Spinal cord (tissue), 10 donors: ENCODE results near the gene RAD51B. TPM values are rescaled to one million over a fixed set of nuclear protein-coding genes. Genes with fewer than 3 reads are reported as not detected.

Source experiments
- DNase-seq, 6 donors: peaks; one replicate each; pipeline versions ENCODE4 v3.0.0 to v3.0.0-alpha.2; 2013 to 2015; ENCODE audit warnings: low spot score in 6 of 6, low read depth in 4 of 6
- H3K27ac ChIP-seq: one replicate; pipeline ENCODE4 v1.5.1; 2013; ENCODE audit warnings: low read depth, low read length, control low read depth
- H3K27me3 ChIP-seq: one replicate; pipeline ENCODE4 v1.6.1; 2013; ENCODE audit warnings: low read length; ENCODE audit not compliant: control insufficient read depth, insufficient read depth
- H3K36me3 ChIP-seq: one replicate; pipeline ENCODE4 v1.6.1; 2013; ENCODE audit warnings: low read length; ENCODE audit not compliant: control insufficient read depth, insufficient read depth
- H3K4me1 ChIP-seq: one replicate; pipeline ENCODE4 v1.6.1; 2013; ENCODE audit warnings: low read length; ENCODE audit not compliant: control insufficient read depth, insufficient read depth
- H3K4me3 ChIP-seq: one replicate; pipeline ENCODE4 v1.5.1; 2013; ENCODE audit warnings: low read depth, low read length, control low read depth
- H3K9me3 ChIP-seq: one replicate; pipeline ENCODE4 v1.6.1; 2013; ENCODE audit warnings: low read length; ENCODE audit not compliant: control insufficient read depth, insufficient read depth
- WGBS: methylation state at CpG from one replicate; pipeline ENCODE4 v1.1.5; 2013; ENCODE audit warnings: missing lambda C conversion rate; ENCODE audit not compliant: insufficient coverage; 5-methylcytosine and 5-hydroxymethylcytosine counted together
- polyA plus RNA-seq, 2 donors: library from polyadenylated mRNA; unstranded; fragments of 120-200 nt; gene quantifications; one replicate each; pipeline ENCODE4 v1.2.1, GENCODE V29; 2013; ENCODE audit not compliant: insufficient read length in 2 of 2
- total RNA-seq, 2 donors: library from RNA; depleted of rRNA in 1 of 2; stranded (reverse); fragments of 120-200 nt in 1 of 2; fragments of >200 nt in 1 of 2; gene quantifications; one replicate each; pipeline versions ENCODE4 v1.2.3 to v1.2.4, GENCODE V29; 2013 to 2014
- donor health status: healthy.

The RAD51B gene
- total and polyA plus RNA-seq, 4 donors, result 5.7 to 28.9 (median 14.4) TPM

DNA sequence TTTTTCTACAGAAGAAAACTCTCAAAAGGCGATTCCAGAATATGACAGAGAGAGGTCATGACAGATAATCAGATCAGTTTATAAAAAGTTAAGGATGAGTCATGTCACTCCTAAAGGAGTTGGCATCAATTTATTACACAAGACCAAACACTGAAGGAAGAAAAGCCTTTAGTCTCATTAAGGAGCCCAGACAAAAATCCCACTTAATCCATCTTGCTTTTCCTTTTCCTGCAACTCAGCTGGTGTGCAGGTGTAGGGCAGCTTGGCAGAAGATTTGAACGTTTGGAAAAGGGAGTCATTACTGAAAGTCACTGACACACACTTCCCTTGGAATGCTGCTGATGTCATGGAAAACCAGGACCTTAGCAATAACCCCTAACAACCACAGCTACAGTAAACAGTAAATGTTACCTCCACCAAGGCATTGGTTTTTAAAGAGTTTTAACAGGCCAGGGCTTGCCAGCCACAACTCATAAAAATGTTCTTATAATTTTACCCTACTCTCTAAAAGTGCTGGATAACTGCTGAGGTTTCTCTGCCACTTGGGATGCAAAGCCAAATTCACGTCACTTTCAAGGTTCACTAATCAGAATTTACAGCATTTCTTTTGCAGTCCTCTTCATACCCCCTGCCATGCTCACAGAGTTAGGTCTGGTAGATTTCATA, 320.6 kb downstream of the RAD51B start:
- Histone ChIP-seq H3K36me3 (no peaks in the 10 kb centered on the region), H3K4me3 (no peak overlapping the region), H3K27ac (peak overlapping the region; percentile 70), H3K4me1 (peaks cover 17% of the 10 kb centered on the region), H3K9me3 (no peaks in the 10 kb centered on the region), H3K27me3 (no peaks in the 10 kb centered on the region)
- WGBS, result no CpG with 5 or more reads among the region's 3 CpGs
- peak in 3 of 6 donors; percentile 29 to 71 (median 46) for DNase-seq

DNA sequence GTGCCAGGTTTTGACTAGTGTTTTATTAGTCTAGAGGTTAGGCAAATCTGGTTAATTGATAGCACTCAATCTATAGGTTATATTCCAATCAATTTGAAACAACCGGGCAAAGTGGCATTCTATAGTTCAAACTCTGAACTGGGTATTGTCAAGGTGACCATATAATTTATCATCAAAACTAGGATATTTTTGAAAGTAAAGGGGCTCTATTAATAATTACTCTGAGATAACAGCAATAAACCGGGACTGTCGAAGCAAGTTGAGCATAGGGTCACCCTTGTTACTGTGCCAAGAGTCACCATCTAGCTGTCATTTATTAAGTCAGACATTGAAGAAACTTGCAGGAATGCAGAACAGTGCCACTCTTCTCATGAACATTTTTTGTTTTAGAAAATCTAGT, 321.2 kb downstream of the RAD51B start:
- Histone ChIP-seq H3K4me3 (no peak overlapping the region), H3K27me3 (no peaks in the 10 kb centered on the region), H3K27ac (peak overlapping the region; percentile 70), H3K36me3 (no peaks in the 10 kb centered on the region), H3K4me1 (peaks cover 17% of the 10 kb centered on the region), H3K9me3 (no peaks in the 10 kb centered on the region)
- no peak for DNase-seq
- WGBS, result 55% methylated on average over 2 of the region's 3 CpGs

DNA sequence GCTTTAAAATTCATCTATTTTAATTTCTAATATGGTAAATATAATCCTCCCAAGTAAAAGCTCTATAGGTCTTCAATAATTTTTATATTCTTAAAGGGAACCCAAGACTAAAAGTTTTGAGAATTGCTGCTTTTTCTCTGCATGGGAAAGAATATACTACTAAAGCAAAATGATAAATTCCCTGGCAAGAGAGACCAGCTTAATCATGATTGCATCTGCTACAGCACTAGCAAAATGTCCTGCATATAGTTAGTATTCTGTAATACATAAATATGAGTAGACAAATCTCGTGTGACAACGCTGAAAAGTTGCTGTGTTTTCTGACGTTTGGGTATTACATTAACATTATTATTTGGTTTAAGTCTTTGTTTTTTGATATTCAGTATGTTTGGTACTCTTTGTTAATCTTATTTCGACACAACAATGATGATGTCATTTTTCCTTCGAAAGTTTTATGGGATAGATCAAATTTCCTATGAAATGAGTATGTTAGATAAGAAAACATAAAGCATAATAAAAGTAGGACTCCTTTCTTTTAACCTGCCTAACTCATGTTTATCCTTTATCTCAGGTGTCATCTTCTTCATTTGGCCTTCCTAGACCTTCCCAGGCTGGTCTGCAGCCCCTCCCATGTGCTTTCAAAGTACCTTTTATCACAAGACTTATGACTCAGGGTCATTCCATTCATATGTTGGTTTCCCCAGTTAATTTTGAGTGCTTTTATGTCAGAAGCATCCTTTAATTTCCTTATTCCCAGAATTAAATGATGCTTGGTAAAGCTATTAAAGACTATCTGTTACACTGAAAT, 321.9 kb downstream of the RAD51B start:
- H3K4me3 ChIP-seq, result no peak overlapping the region
- peaks cover 17% of the 10 kb centered on the region for H3K4me1 ChIP-seq
- H3K27ac ChIP-seq, result no peak overlapping the region
- WGBS, result no CpG with 5 or more reads among the region's 5 CpGs
- H3K27me3 ChIP-seq, result no peaks in the 10 kb centered on the region
- DNase-seq, result peak in 1 of 6 donors; percentile 59
- no peaks in the 10 kb centered on the region for H3K9me3 ChIP-seq
- no peaks in the 10 kb centered on the region for H3K36me3 ChIP-seq

DNA sequence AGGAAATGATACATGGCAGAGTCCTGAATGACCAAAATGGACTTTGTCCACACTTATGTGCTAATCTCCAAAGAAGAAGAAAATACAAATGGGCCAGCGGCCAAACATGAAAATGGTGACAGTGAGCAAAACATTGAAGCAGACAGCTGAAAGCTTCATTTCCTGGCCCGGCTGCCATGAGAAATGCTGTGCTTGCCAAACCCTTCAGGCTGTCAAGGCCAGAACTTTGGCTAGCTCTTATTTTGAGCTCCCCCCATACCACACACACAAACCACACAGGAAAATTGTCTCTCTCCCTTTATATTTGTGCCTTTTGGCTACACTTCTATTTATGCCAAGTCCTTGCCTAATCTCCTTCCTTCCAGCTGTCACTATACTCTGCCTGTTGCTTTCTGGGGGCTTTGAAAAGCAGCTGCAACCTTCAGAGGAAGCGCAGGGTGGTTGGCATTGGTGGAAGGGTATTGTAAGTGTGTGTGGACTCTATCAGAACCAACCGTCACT, 323.8 kb downstream of the RAD51B start:
- Histone ChIP-seq H3K27me3 (no peaks in the 10 kb centered on the region), H3K27ac (peak overlapping the region; percentile 59), H3K36me3 (no peaks in the 10 kb centered on the region), H3K4me3 (no peak overlapping the region), H3K9me3 (peaks cover 4% of the 10 kb centered on the region), H3K4me1 (peaks cover 8% of the 10 kb centered on the region)
- DNase-seq, result peak in 3 of 6 donors; percentile 50 to 95 (median 66)
- 38% methylated on average over 2 of the region's 4 CpGs for WGBS

DNA sequence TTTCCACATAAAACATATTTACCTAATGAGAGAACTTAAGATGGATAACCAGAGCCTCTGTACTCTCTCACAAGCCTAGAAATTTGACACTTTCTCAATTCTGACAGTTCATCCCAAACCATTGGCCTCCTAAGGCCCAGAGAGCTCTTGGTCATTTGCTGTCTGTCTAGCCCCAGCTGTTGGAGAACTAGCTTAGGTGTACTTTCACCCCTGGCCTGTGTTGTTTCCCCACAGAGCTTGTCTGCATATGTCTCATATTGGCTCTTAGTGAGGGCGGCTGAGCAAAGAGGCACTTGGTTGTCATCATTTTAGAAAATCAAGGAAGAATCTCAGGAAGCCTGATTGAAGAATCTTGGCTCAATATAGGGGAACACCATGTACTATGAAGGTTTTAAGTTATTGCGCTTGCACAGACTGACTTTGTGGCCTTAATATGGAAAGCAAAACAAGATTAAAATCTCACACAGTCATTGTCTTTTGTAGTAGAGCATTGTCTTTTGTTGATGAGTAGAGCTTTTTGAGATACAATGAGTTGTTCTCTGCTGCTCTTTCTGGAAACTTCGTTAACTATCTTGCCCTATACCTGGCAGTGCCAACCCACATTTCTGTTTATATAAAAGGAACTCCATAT, 324.6 kb downstream of the RAD51B start:
- no peaks in the 10 kb centered on the region for H3K36me3 ChIP-seq
- peaks cover 8% of the 10 kb centered on the region for H3K4me1 ChIP-seq
- H3K27me3 ChIP-seq, result no peaks in the 10 kb centered on the region
- no peak overlapping the region for H3K4me3 ChIP-seq
- WGBS, result no CpG with 5 or more reads among the region's 3 CpGs
- DNase-seq, result no peak
- peaks cover 4% of the 10 kb centered on the region for H3K9me3 ChIP-seq
- peak overlapping the region; percentile 17 for H3K27ac ChIP-seq

DNA sequence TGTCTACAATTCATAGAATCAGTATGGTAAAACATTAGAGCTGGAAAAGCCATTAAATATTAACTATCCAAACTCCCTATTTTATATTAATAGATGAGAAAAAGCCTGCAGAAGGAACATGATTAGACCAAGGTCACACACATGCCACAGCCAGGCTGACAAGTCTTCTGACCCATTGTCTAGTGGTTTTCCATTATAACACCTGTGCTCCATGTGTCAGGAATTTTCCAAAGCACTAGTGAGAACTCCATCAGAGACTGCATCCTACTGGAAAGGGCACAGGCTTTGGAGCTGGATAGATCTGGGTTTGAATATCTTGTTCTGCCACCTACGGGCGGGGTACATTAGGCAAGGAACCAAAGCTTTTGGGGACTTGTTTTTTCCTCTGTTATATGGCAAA, 325.5 kb downstream of the RAD51B start:
- H3K4me1 ChIP-seq, result peaks cover 2% of the 10 kb centered on the region
- no CpG with 5 or more reads among the region's 2 CpGs for WGBS
- H3K27me3 ChIP-seq, result no peaks in the 10 kb centered on the region
- H3K27ac ChIP-seq, result no peak overlapping the region
- H3K36me3 ChIP-seq, result no peaks in the 10 kb centered on the region
- peaks cover 4% of the 10 kb centered on the region for H3K9me3 ChIP-seq
- no peak for DNase-seq
- H3K4me3 ChIP-seq, result no peak overlapping the region

DNA sequence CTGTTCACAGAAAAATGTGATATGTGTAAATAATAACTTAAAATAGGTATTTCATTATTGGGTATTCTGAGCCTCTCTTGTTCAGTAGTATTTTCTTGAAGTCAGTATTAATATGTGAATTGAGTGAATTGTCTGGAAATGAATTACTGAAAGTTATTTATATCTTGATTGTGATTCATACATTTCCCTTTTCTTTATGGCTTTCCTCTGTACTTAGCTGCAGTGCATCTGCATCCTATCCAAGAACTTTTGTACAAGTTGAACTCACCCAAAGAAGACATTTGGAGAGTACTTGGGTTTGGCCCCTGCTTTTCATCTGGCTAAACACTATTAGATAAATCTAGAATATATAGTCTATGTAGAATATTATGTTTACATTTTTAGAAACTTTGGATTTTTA, 326.0 kb downstream of the RAD51B start:
- Histone ChIP-seq H3K27me3 (no peaks in the 10 kb centered on the region), H3K4me1 (peaks cover 2% of the 10 kb centered on the region), H3K4me3 (no peak overlapping the region), H3K27ac (no peak overlapping the region), H3K9me3 (peaks cover 4% of the 10 kb centered on the region), H3K36me3 (no peaks in the 10 kb centered on the region)
- no peak for DNase-seq

DNA sequence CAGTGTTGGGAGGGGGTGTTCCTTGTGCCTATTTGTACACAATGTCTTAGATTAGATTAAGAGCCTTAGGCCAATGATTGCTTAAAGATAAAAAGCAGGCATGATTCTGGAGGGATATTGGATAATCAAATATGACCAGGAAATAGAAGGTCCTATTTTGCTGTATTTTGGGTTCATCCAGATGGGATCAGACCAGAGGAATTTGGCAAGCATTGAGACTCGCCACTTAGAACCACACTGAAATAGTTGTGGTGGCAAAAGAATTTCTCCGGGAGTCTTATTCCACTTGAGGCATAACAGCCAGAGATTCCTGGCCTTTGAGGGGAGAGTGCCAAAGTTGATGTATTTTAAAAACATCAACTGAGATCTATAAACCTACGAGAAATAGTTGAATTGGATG, 327.2 kb downstream of the RAD51B start:
- Histone ChIP-seq H3K4me3 (no peak overlapping the region), H3K36me3 (no peaks in the 10 kb centered on the region), H3K4me1 (peaks cover 2% of the 10 kb centered on the region), H3K27ac (no peak overlapping the region), H3K27me3 (no peaks in the 10 kb centered on the region), H3K9me3 (peaks cover 8% of the 10 kb centered on the region)
- no peak for DNase-seq
- WGBS, result 67% methylated on average over 1 of the region's 3 CpGs

DNA sequence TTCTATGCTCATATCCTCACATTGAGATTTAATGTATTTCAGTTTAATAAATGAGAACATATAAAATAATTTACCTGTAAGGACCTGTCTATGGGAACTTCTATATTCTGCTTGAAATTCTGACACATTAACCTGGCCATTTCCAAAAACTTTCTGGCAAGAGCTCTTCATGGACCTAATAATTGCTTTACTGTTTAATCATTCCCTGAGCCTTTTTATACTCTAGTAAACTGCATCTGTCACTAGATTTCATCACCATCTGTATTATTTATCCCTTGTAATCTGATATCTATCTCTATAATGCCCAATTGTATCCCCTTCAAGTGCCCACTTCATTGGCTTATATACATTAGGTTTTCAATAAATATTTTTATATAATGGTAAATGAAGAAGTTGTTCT, 327.7 kb downstream of the RAD51B start:
- Histone ChIP-seq H3K27ac (no peak overlapping the region), H3K4me1 (peaks cover 2% of the 10 kb centered on the region), H3K36me3 (no peaks in the 10 kb centered on the region), H3K9me3 (peaks cover 8% of the 10 kb centered on the region), H3K27me3 (no peaks in the 10 kb centered on the region), H3K4me3 (no peak overlapping the region)
- no peak for DNase-seq
